ENCODE measurements around the gene ZFYVE28.
"Not testable (repeated sequence)": the region's sequence is repeated elsewhere in the genome, so short reads cannot be mapped to it uniquely, and the experiment has no call there.

DNA sequence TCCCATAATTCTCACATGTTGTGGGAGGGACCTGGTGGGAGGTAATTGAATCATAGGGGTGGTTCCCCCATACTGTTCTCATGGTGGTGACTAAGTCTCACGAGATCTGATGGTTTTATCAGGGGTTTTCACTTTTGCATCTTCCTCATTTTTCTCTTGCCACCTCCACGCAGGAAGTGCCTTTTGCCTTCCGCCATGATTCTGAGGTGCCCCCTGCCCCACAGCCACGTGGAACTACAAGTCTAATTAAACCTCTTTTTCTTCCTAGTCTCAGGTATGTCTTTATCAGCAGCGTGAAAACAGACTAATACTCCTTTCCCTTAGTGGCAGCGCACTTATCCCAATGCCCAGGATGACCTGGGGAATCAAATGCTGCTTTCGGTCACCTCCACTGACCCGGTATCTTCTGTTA lies 35.2 kb downstream of the ZFYVE28 start:
- TF ChIP-seq, protein P1, sequence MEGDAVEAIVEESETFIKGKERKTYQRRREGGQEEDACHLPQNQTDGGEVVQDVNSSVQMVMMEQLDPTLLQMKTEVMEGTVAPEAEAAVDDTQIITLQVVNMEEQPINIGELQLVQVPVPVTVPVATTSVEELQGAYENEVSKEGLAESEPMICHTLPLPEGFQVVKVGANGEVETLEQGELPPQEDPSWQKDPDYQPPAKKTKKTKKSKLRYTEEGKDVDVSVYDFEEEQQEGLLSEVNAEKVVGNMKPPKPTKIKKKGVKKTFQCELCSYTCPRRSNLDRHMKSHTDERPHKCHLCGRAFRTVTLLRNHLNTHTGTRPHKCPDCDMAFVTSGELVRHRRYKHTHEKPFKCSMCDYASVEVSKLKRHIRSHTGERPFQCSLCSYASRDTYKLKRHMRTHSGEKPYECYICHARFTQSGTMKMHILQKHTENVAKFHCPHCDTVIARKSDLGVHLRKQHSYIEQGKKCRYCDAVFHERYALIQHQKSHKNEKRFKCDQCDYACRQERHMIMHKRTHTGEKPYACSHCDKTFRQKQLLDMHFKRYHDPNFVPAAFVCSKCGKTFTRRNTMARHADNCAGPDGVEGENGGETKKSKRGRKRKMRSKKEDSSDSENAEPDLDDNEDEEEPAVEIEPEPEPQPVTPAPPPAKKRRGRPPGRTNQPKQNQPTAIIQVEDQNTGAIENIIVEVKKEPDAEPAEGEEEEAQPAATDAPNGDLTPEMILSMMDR (IDR thresholded peaks at IDR 0.05 in 2 of 3, conservative IDR thresholded peaks at IDR 0.05 in 1 of 3; ENCODE audit: control insufficient read depth in 2 of 3, extremely low read depth in 1 of 3, insufficient read depth in 1 of 3, low read depth in 3 of 3, low read length in 3 of 3): not testable (repeated sequence)
- TF ChIP-seq, protein P2, sequence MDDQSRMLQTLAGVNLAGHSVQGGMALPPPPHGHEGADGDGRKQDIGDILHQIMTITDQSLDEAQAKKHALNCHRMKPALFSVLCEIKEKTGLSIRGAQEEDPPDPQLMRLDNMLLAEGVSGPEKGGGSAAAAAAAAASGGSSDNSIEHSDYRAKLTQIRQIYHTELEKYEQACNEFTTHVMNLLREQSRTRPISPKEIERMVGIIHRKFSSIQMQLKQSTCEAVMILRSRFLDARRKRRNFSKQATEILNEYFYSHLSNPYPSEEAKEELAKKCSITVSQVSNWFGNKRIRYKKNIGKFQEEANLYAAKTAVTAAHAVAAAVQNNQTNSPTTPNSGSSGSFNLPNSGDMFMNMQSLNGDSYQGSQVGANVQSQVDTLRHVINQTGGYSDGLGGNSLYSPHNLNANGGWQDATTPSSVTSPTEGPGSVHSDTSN (IDR thresholded peaks at IDR 0.05; ENCODE audit: insufficient replicate concordance, low read depth, low read length): not testable (repeated sequence)
- not testable (repeated sequence) for TF ChIP-seq RAD21 (IDR thresholded peaks at IDR 0.05; ENCODE audit: insufficient read depth, low read depth, low read length); NR2C2 (IDR thresholded peaks at IDR 0.05; ENCODE audit: borderline replicate concordance, control insufficient read depth, insufficient read length, low read depth); MXI1 (IDR thresholded peaks at IDR 0.05; ENCODE audit: low read depth, low read length)

All from GM12878 (cell line).